Peyer's patch (tissue), 4 donors: ENCODE measurements around the gene NPR3.
"Not testable (repeated sequence)": the region's sequence is repeated elsewhere in the genome, so short reads cannot be mapped to it uniquely, and the experiment has no call there.

Experiments
- CTCF ChIP-seq, 6 experiments: fragments of 450-650 bp in 4 of 6; fragments of 200-600 bp in 2 of 6; sonication (generic) in 1 of 6; IDR thresholded peaks; one replicate each; pipeline ENCODE4 v1.5.1; 2017 to 2019; ENCODE audit warnings: antibody characterized with exemption in 6 of 6, mild to moderate bottlenecking in 3 of 6, moderate library complexity in 1 of 6
- POLR2A ChIP-seq, 2 donors: fragments of 450-650 bp; IDR thresholded peaks; one replicate each; pipeline ENCODE4 v1.5.1; 2017; ENCODE audit warnings: antibody characterized with exemption in 2 of 2, mild to moderate bottlenecking in 2 of 2, moderate library complexity in 2 of 2

DNA sequence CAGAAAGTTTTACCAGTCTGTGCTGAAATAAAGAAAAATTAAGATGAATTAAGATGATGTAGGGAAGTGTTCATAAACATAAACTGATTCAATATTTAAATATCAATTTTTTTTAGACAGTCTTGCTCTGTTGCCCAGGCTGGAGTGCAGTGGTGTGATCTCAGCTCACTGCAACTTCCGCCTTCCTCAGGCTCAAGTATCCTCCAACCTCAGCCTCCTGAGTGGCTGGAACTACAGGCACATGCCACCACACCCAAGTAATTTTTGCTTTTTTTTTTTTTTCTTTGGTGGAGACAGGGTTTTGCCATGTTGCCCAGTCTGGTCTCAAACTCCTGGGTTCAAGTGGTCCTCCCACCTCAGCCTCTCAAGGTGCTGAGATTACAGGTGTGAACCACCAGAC is 94.3 kb downstream of the NPR3 start:
- TF ChIP-seq POLR2A, CTCF (IDR thresholded peaks at IDR 0.05): not testable (repeated sequence)
